ENCODE measurements around the gene MAN1B1.

- TF ChIP-seq CTCF (IDR thresholded peaks at IDR 0.05) (no peak), POLR2AphosphoS5 (IDR thresholded peaks at IDR 0.05; ENCODE audit: insufficient read depth in 1 of 2, low read depth in 1 of 2) (no peak)
These were observed 43.5 kb downstream of the MAN1B1 start for GRCh38 chr9:137130176-137130755.
